Left kidney (tissue), 2 donors: ENCODE data around the gene GUK1. TPM values are rescaled to one million over a fixed set of nuclear protein-coding genes. Genes with fewer than 3 reads are reported as not detected.

Experiments
- DNase-seq: peaks from one replicate; pipeline ENCODE4 v3.0.0-alpha.2; 2013
- polyA plus RNA-seq: library from polyadenylated mRNA; unstranded; fragments of 120-200 nt; gene quantifications from one replicate; pipeline ENCODE4 v1.2.1, GENCODE V29; 2013; ENCODE audit not compliant: insufficient read length

Gene GUK1
- polyA plus RNA-seq, 1 donor = 82.3 TPM

DNA sequence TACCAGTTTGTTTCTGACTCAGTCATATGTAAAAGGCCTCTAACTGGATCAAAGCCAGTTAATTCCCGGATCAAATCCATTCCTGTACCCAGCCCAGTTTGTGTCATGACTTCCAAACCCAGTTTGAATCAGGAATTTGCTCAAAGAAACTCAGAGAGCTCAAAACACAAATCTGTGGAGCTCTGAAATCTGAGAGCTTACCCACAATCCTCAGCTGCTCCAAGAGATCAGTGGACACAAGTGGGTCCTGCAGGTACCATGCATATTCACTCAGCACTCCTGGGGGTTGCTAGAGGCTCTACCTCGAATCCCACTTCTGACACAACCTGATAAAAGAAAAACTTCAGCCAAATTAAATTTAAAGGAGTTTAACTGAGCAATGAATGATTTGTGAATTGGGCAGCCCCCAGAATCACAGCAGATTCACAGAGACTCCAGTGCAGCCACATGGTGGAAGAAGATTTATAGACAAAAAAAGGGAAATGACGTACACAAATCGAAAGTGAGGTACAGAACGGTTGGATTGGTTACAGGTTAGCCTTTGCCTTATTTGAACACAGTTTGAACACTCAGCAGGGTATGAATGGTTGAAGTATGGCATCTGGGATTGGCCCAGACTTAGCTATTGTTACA lies 19.1 kb upstream of the GUK1 start:
- DNase-seq = no peak

- no peak for DNase-seq
These were observed 17.1 kb upstream of the GUK1 start for GRCh38 chr1:228122921-228123441.

DNA sequence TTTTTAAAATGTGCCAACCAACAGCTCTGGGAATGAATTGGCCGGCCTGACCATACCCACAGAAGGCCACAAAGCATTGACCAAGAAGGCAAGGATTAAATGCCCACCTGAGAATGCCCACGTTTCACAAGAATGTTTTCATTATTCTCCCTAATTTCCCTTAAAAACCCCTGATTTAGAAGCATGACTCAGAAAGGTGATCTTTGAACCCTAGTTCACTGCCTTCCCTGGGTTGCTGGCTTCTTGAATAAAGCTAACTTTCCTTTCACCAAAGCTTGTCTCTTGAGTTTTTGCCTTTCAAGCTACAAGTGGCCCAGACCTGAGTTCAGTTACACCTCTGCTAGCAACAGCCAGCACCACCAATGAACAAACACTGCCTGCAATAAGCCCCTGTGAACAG lies 16.6 kb upstream of the GUK1 start:
- no peak for DNase-seq

- DNase-seq = no peak
These were observed 14.9 kb upstream of the GUK1 start for GRCh38 chr1:228125185-228125584.

- DNase-seq = no peak
These were observed 8.3 kb upstream of the GUK1 start for GRCh38 chr1:228131766-228132165.

GRCh38 chr1:228134591-228134990 lies 5.5 kb upstream of the GUK1 start:
- no peak for DNase-seq

DNA sequence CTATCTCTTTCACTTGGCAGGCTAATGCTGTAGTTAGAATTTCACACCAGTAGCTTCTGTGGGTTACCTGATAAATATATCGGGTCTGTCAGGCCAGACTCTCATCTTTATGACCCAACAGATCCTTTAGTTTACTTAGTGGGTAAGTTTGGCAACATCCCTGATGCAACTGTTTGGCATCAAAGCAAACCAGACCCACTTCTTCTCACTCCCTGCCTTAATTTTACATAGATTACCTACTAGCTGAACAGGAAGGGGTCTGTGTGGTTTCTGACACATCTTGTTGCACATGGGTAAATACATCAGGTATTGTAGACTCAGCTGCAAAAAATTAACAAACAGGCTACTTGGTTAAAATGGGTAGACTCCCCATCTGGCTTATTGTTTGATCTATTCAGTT lies 3.2 kb upstream of the GUK1 start:
- DNase-seq = no peak

DNA sequence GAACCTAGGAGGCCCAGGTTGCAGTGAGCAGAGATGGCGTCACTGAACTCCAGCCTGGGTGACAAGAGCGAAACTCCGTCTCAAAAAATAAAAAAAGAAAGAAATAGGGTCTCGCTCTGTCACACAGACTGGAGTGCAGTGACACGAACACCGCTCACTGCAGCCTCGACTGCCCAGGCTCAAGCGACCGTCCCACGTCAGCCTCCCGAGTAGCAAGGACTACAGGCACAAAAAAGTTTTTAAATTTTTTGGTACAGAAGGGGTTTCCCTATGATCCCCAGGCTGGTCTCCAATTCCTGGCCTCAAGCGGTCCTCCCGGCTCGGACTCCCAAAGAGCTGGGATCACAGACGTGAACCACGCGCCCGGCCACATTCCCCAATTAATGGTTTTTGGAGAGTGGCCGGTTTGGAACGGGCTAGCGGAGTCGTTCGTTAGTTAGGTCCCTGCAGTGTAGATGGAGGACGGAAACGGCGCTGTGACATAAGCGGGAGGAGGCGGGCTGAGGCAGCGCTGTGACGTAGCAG lies 611 bp upstream of the GUK1 start:
- DNase-seq = no peak

DNA sequence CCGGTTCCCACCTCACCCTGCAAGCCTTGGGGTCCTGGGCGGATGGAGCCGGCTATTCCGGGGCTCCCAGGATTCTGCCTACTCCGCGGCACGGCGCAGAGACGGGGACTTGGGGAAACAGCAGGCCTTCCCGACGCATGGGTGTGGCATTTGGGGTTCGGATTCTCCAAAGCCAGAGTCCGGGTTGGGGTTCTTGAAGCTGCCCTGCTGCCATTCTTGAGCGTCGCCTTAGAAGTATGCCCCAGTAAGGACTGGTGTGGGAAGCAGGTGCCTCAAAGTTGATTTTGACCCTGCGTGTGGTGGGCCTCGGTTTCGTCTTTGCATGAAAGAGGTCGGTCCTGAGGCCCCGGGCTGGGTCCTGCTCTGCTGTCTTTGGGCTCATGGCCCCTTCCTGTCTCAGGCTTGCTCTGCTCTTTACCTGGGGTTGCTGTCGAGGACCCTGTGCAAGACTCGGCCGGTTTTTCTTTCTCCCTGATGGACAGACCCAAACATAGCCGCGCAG lies 696 bp downstream of the GUK1 start:
- no peak for DNase-seq

DNA sequence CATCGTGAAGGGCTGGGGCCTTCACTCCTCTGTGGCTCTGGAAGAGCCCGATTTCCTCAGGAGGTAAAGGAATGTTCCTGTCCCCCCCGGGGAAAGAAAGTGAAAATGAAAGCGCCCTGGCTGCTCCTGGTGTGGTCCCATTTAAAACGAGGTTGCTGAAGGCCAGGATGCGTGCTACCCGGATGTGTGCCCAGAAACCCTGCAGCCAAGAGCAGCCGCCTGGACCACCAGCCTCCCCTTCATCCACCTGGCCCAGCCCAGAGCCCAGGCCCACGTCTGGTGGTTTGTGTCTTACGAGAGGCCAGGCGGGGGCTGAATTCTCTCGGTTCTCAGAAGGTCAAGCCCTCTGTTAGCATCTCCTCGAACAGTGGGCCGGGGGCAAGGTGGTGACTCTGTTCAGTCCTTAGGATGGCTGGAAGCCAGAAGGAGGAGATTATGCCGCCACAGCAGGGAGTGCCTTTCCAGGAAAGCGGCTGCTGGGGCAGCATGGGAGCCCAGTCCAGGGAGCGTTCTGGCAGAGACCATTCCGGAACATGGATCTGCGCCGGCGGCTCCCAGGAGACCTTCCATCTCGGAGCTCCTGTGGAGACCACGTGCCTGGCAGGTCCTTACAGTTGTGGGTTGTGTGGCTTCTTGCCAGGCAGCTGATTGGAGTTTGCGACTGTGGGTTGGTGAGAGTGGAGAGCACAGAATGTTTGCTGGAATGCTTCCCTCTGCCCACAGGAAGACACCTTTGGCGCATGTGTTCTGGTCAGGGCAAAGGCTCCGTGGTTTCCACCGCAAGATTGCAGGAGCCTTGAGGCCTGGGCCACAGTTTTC lies 1.4 kb downstream of the GUK1 start:
- no peak for DNase-seq

- DNase-seq = no peak
These were observed 2.1 kb downstream of the GUK1 start for GRCh38 chr1:228142155-228142691.

DNA sequence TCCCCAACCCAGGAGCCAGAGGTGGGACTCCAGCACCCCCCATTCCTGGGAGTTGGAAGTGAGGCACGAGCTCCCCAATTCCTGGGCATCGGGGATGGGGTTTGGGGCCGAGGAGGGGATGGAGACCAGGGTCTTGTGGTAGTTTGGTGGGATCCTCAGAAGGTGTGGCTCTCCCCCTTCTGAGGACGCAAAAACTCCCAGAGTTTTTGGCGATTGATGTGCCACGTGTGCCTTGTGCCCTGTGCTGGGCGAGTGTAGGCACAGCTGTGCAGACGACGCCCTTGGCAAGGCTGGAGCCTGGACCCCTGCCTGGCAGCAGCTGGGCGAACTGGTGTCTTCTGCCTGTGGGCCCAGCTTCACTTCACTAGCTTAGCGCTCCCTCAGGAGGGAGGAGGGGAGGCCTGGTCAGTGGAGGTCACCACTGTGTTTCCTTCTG lies 2.6 kb downstream of the GUK1 start:
- DNase-seq = no peak

GRCh38 chr1:228143480-228144192 lies 3.6 kb downstream of the GUK1 start:
- no peak for DNase-seq

DNA sequence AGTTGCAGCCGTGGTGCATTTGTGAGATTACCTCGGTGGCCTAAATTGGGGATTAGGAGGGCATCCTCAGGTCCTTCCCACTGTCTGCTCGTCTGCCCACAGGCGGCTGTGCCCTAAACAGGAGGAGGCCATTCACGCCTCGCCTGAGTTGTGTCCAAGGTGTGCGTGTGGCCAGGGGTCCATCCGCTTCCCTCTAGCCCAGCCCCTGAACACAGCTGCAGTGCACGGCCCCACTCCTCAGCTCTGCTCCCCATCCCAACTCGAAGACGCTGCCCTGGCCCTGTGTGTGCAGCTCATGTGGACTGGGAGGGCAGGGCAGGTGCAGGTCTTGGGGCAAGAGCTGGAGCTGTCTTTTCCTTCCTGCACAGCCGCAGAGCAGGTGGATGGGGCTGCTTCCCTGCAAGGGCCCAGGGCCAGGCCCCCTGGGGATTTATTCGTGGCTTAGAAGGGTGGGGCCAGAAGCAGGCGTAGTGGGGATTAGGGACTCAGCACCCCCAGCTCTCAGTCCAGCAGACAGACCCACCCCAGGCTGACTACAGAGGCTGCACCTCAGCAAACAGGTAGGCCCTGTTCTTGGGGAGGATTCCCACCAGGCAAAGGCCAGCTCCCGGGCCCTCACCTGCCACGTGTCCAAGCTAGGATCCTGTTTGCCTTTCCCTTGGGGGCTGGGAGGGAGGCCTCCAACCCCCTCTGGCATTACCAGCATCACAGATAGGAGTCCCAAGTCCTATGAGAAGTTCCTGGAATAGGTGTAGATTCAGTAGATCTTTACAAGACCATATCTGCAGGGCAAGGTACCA lies 4.3 kb downstream of the GUK1 start:
- no peak for DNase-seq

DNA sequence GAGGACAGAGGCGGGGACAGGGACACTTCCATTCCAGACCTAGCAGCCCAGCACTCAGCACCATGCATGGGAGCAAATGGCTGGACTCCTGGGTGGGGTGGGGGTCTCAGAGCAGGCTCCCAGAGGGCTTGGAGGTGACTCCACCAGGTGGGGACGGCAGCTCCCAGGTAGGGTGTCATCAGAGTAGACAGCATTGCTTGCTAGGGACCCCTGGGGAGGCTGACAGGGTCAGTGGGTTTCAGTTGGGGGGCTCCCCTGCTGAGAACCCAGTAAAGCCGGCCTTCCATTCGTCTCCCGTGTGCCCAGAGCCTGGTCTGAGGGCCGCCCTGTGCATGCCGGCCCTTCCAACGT lies 4.9 kb downstream of the GUK1 start:
- DNase-seq = no peak

GRCh38 chr1:228145463-228146416 lies 5.7 kb downstream of the GUK1 start:
- no peak for DNase-seq

DNA sequence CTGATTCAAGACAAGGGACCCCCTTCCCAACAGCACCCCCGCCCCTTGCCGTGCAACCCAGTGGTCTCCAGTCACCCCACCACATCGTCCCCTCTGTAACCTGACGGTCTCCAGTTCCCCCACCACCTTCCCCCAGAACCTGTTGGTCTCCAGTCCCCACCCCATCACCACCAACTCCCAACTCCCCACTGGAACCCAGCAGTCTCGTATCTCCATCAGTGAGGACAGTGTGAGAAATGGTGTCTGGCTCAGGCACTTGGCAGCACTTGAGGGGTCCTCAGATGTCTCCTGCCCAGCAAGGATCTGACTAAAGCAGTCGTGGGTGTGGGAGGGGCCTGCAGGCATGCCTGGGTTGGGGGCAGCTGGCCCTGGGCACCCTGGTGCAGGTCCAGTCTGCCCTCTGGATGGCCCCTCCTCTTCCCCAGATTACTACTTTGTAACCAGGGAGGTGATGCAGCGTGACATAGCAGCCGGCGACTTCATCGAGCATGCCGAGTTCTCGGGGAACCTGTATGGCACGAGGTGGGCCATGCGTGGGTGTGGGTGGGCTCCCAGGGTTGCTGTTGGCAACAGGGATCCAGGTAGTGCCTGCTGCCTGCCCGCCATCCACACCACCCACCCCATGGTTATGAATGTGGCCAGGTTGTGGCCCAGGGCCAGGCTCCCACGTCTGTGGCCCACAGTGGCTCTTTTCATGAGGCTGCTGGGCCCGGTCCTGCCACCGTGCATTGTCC lies 6.5 kb downstream of the GUK1 start:
- DNase-seq = no peak

- no peak for DNase-seq
These were observed 7.1 kb downstream of the GUK1 start for GRCh38 chr1:228147151-228147693.

DNA sequence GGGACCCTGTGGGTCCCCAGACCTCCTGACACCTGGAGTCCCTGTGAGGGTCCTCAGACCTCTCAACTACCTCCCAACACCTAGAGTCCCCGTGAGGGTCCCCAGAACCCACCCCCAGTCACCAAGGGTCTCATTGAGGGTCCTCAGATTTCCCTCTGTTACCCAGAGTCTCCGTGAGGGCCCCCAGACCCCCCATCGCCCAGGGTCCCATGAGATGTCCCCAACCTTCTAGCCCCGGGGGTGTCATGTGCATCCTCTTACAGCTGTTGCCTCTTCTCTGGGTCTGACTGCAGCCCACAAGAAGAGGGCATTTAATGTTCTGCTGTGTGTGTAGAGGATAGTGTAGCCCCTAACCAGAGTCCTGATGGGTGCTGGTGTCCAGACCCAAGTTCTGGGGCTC lies 7.7 kb downstream of the GUK1 start:
- DNase-seq = no peak
